ENCODE data around the gene PLPP1. TPM values are rescaled to one million over a fixed set of nuclear protein-coding genes. Genes with fewer than 3 reads are reported as not detected.

PLPP1 gene
- total and polyA plus RNA-seq, 2 of the 13 experiments (the other 11 are each of a cell fraction or from before 2014, with no cell fraction given) = 7.3 to 12.1 TPM

- peak; percentile 73 for ATAC-seq
- BruUV-seq (replicated peaks) = no TSS peak
- H3K4me2 ChIP-seq (ENCODE audit: low read depth, low read length) = no peak overlapping the region
Observed at GRCh38 chr5:55391707-55392106, 143.1 kb downstream of the PLPP1 start.

More at GRCh38 chr5:55391707-55392106, 143.1 kb downstream of the PLPP1 start:
- no peaks in the 10 kb centered on the region for H3K79me2 ChIP-seq (ENCODE audit: insufficient read depth, low read length)
- intact Hi-C loops (cut with micrococcal nuclease; ENCODE audit: unreplicated experiment) = no loop called here
- H3K9me3 ChIP-seq (ENCODE audit: low read length) = peaks cover 8% of the 10 kb centered on the region
- in situ Hi-C loops (cut with HindIII; ENCODE audit: extremely low pct_ligation_motif_present, low pct_unique_long_range_greater_than_20kb) = no loop called here
- ChIA-PET POLR2A (no interaction called here), CTCF (ENCODE audit: low intra/inter-chr PET ratio, low total read pairs) (no interaction called here)
- peak overlapping the region; percentile 48 for H3K27ac ChIP-seq (ENCODE audit: extremely low read length, insufficient read depth, low read length)
- TF ChIP-seq ZFY (CRISPR knock-in tag; IDR thresholded peaks at IDR 0.05) (no peak), RARA (CRISPR knock-in tag; IDR thresholded peaks at IDR 0.05) (0 out of 2 replicates have a peak, but pooled peaks have one; percentile 11), ZNF576 (CRISPR knock-in tag; IDR thresholded peaks at IDR 0.05) (no peak), ADNP (CRISPR knock-in tag; IDR thresholded peaks at IDR 0.05) (no peak), ZFX (CRISPR knock-in tag; IDR thresholded peaks at IDR 0.05; ENCODE audit: low read depth) (no peak), ZNF512 (CRISPR knock-in tag; IDR thresholded peaks at IDR 0.05) (no peak), PAXIP1 (CRISPR knock-in tag; conservative IDR thresholded peaks at IDR 0.05) (0 out of 2 replicates have a peak, but pooled peaks have one; percentile 14), POGZ (CRISPR knock-in tag; IDR thresholded peaks at IDR 0.05) (0 out of 2 replicates have a peak, but pooled peaks have one; percentile 14), ZMYM4 (CRISPR knock-in tag; IDR thresholded peaks at IDR 0.05) (peak; percentile 36), ATM (IDR thresholded peaks at IDR 0.05; ENCODE audit: borderline replicate concordance) (no peak)
- H3K27me3 ChIP-seq (ENCODE audit: control insufficient read depth in 1 of 2, insufficient read depth in 2 of 2, low read length in 2 of 2) = no peaks in the 10 kb centered on the region
- no peak overlapping the region for H3K4me3 ChIP-seq (replicated peaks in 1 of 3; ENCODE audit: insufficient read depth in 1 of 3, low read depth in 2 of 3, low read length in 3 of 3)
- no peak for DNase-seq (ENCODE audit: low spot score)
- no peak for FAIRE-seq
- H3K9ac ChIP-seq (ENCODE audit: insufficient read depth, low read depth, low read length) = no peak overlapping the region
- H4K20me1 ChIP-seq (ENCODE audit: insufficient read depth, low read length) = no peaks in the 10 kb centered on the region
- peaks cover 8 to 45% of the 10 kb centered on the region in 2 experiments for H3K36me3 ChIP-seq (replicated peaks in 1 of 2; ENCODE audit: control insufficient read depth in 1 of 2, insufficient read depth in 2 of 2, low read length in 2 of 2)
- WGBS (ENCODE audit: low lambda C conversion rate) = 79% methylated on average over 2 of the region's 2 CpGs
- H2AFZ ChIP-seq (ENCODE audit: low read length) = no peak overlapping the region
- peaks cover 15% of the 10 kb centered on the region for H3K4me1 ChIP-seq (ENCODE audit: insufficient read depth, low read length)

All from HepG2 (cell line).